HepG2 (cell line): ENCODE data around the gene SYT8. TPM values are rescaled to one million over a fixed set of nuclear protein-coding genes. Genes with fewer than 3 reads are reported as not detected.

Source experiments
- ATAC-seq: fragments of 200-7000 bp; cut with Tn5 transposase; 3 replicates; pipeline ENCODE4 v1.9.1; 2020; ENCODE audit warnings: mild to moderate bottlenecking, moderate library complexity
- BruUV-seq: library from RNA; stranded (reverse); fragments of 400-500 nt; replicated peaks from 2 replicates; lab custom pipeline; 2021; lab: Mats Ljungman, UMichigan
- CTCF ChIA-PET: fragments of 300-600 bp; formaldehyde crosslinking; extraction: SDS; loops from one replicate; lab custom pipeline; 2021; ENCODE audit warnings: low total read pairs, inconsistent platforms, low intra/inter-chr PET ratio; lab: Yijun Ruan, JAX
- POLR2A ChIA-PET: fragments of 350-600 bp; sonication (Branson Sonifier 250); formaldehyde crosslinking; loops from one replicate; lab custom pipeline; 2020; ENCODE audit warnings: antibody characterized with exemption, inconsistent platforms; lab: Yijun Ruan, JAX
- DNase-seq: peaks from one replicate; pipeline ENCODE4 v3.0.0-alpha.2; 2015; ENCODE audit warnings: low spot score
- FAIRE-seq: peaks from 3 replicates; lab custom pipeline; 2011; peaks lifted over from hg19 to GRCh38; lab: Jason Lieb, UNC
- H2AFZ ChIP-seq: one replicate; pipeline ENCODE4 v1.6.1; 2011; ENCODE audit warnings: low read length, inconsistent platforms
- H3K27ac ChIP-seq: fragments of 300-600 bp; 3 replicates; pipeline ENCODE4 v1.8.0; 2011; ENCODE audit warnings: mixed run types, mild to moderate bottlenecking, mixed read lengths, low read length, inconsistent platforms; ENCODE audit not compliant: insufficient read depth; ENCODE audit errors: extremely low read length
- H3K27me3 ChIP-seq, 2 experiments: fragments of 200-600 bp in 1 of 2; 2 replicates in 1 of 2; 3 replicates in 1 of 2; pipeline versions ENCODE4 v1.6.0 to v1.8.0; 2011; ENCODE audit warnings: low read length in 2 of 2, mild to moderate bottlenecking in 2 of 2, moderate library complexity in 2 of 2, inconsistent platforms in 1 of 2; ENCODE audit not compliant: insufficient read depth in 2 of 2, control insufficient read depth in 1 of 2
- H3K36me3 ChIP-seq, 2 experiments: fragments of 200-600 bp in 1 of 2; replicated peaks in 1 of 2; 2 replicates in 1 of 2; 3 replicates in 1 of 2; pipeline versions ENCODE4 v1.5.1 to v1.8.0; 2011; ENCODE audit warnings: low read length in 2 of 2, inconsistent platforms in 1 of 2; ENCODE audit not compliant: insufficient read depth in 2 of 2, control insufficient read depth in 1 of 2
- H3K4me1 ChIP-seq: 2 replicates; pipeline ENCODE4 v1.5.1; 2012; ENCODE audit warnings: low read length, inconsistent platforms; ENCODE audit not compliant: insufficient read depth
- H3K4me2 ChIP-seq: 2 replicates; pipeline ENCODE4 v1.6.0; 2011; ENCODE audit warnings: low read depth, low read length, inconsistent platforms
- H3K4me3 ChIP-seq, 3 experiments: fragments of 200-600 bp in 1 of 3; sonication (generic), shearing (Covaris generic) in 1 of 3; replicated peaks in 1 of 3; 2 replicates each; pipeline ENCODE4 v1.5.1; 2011 to 2016; ENCODE audit warnings: low read length in 3 of 3, inconsistent platforms in 2 of 3, low read depth in 2 of 3, mild to moderate bottlenecking in 2 of 3, control low read depth in 1 of 3, mixed read lengths in 1 of 3; ENCODE audit not compliant: insufficient read depth in 1 of 3
- H3K79me2 ChIP-seq: one replicate; pipeline ENCODE4 v1.6.1; 2011; ENCODE audit warnings: low read length, inconsistent platforms; ENCODE audit not compliant: insufficient read depth
- H3K9ac ChIP-seq: 2 replicates; pipeline ENCODE4 v1.6.0; 2011; ENCODE audit warnings: mild to moderate bottlenecking, low read depth, low read length, inconsistent platforms; ENCODE audit not compliant: insufficient read depth
- H3K9me3 ChIP-seq: 2 replicates; pipeline ENCODE4 v1.5.1; 2012; ENCODE audit warnings: mild to moderate bottlenecking, low read length
- H4K20me1 ChIP-seq: 2 replicates; pipeline ENCODE4 v1.6.0; 2011; ENCODE audit warnings: inconsistent platforms, mild to moderate bottlenecking, low read length, moderate library complexity; ENCODE audit not compliant: insufficient read depth
- FUBP1 ChIP-seq: sonication (generic); formaldehyde crosslinking; IDR thresholded peaks from 2 replicates; pipeline ENCODE4 v1.5.1; 2020; ENCODE audit warnings: missing genetic modification reagents, mild to moderate bottlenecking, borderline replicate concordance
- HNRNPL ChIP-seq: fragments of 200-400 bp; formaldehyde crosslinking; IDR thresholded peaks from 2 replicates; pipeline ENCODE4 v1.6.1; 2017; ENCODE audit warnings: mild to moderate bottlenecking, low read depth, low read length
- NR2F2 ChIP-seq: IDR thresholded peaks from 2 replicates; pipeline ENCODE4 v1.6.1; 2012; ENCODE audit warnings: low read depth, inconsistent platforms, borderline replicate concordance
- SSRP1 ChIP-seq: IDR thresholded peaks from 2 replicates; pipeline ENCODE4 v1.6.1; 2016; ENCODE audit warnings: control low read depth
- ZNF687 ChIP-seq: sonication (generic); formaldehyde crosslinking; IDR thresholded peaks from 2 replicates; pipeline ENCODE4 v1.5.1; 2020; ENCODE audit warnings: mild to moderate bottlenecking, missing genetic modification reagents, moderate library complexity
- WGBS: methylation state at CpG from one replicate; pipeline ENCODE4 v1.1.6; 2017; ENCODE audit warnings: low lambda C conversion rate; 5-methylcytosine and 5-hydroxymethylcytosine counted together
- in situ Hi-C: cut with HindIII; loops from 2 replicates; pipeline ENCODE4 v1.10.0; 2017; ENCODE audit warnings: low pct_unique_long_range_greater_than_20kb; ENCODE audit not compliant: extremely low pct_ligation_motif_present
- intact Hi-C: fragments of 100-400 bp; cut with micrococcal nuclease; formaldehyde crosslinking; loops from one replicate; pipeline ENCODE4 v1.10.0; 2022; ENCODE audit not compliant: unreplicated experiment
- polyA plus RNA-seq, 8 experiments: library from polyadenylated mRNA; depleted of rRNA in 3 of 8; stranded (reverse) in 7 of 8; unstranded in 1 of 8; fragments of >200 nt; fragmentation: Illumina TruSeq in 4 of 8; extraction: Trizol in 4 of 8; gene quantifications; 2 replicates each; pipeline versions ENCODE4 v1.2.1 to v1.2.3, GENCODE V29; 2011 to 2016; ENCODE audit warnings: low read depth in 4 of 8, missing spikeins in 1 of 8, mixed read lengths in 1 of 8; ENCODE audit not compliant: insufficient read depth in 1 of 8
- total RNA-seq, 5 experiments: library from RNA; depleted of rRNA; stranded (reverse); fragments of >200 nt; fragmentation: Illumina TruSeq; extraction: Trizol; gene quantifications; 2 replicates each; pipeline ENCODE4 v1.2.3, GENCODE V29; 2016; ENCODE audit warnings: low read depth in 1 of 5

The SYT8 gene
- total and polyA plus RNA-seq, 2 of the 13 experiments (the other 11 are each of a cell fraction or from before 2014, with no cell fraction given) = 0.60 to 2.3 TPM

DNA sequence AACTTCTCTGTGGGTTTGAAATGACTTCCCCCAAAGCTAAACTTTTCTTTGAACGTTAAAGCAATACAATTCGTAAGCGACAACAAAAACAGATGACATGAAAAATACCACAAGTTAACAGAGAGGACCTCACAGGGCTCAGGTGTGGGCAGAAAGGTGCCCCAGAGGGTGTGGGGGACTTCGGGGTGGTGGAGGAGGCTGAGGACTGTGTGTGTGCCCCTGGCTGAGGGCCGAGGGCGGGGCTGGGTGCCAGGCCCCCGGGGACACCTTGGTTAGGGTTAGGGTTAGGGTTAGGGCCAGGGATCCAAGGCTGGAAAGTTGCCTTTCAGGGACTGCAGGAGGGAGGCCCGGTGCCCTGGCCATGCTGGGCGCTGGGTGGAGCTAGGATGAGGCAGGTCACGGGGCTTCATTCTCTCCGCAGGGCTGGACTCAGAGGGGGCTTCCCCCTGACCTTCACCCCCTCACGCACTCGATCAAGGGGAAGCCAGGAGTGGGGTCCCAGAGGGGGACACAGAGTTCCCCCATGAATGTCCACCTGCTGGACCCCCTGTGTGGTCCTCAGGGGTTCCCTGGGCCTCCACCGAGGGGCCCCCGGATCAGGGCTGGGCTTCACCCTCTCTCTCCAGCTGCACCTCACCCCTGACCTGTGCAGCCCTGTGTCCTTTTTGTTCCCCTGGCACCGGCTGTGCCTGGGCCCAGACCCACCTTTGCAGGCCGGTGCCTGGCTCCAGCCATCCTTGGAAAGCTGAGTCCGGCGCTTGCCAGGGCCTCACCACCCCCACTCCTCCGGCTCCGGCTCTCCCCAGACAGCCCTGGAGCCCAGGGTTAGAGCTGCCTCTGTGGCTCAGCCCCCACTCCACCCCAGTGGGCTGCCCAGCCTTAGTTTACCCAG lies 11.0 kb downstream of the SYT8 start:
- WGBS = 64% methylated on average over 11 of the region's 21 CpGs
- ChIA-PET POLR2A (no interaction called here), CTCF (no interaction called here)

More for the DNA sequence above, 11.0 kb downstream of the SYT8 start:
- in situ Hi-C loops (no loop called here), intact Hi-C loops (no loop called here)
- Histone ChIP-seq H3K9me3 (no peaks in the 10 kb centered on the region), H3K4me2 (no peak overlapping the region), H3K27ac (no peak overlapping the region), H4K20me1 (no peaks in the 10 kb centered on the region), H3K36me3 (no peaks in the 10 kb centered on the region), H2AFZ (no peak overlapping the region), H3K4me3 (no peak overlapping the region), H3K27me3 (peaks cover 15 to 60% of the 10 kb centered on the region in 2 experiments), H3K4me1 (peaks cover 51% of the 10 kb centered on the region), H3K9ac (no peak overlapping the region), H3K79me2 (no peaks in the 10 kb centered on the region)
- no peak for FAIRE-seq
- TF ChIP-seq SSRP1 (CRISPR knock-in tag) (no peak), HNRNPL (peak; percentile 65; the same call in 1 of the 2 replicates), NR2F2 (no peak), ZNF687 (peak; percentile 51), FUBP1 (CRISPR knock-in tag) (no peak)
- DNase-seq = no peak
- no TSS peak for BruUV-seq
- no peak for ATAC-seq
